Cerebellar cortex (tissue), 1 donor: ENCODE data around the gene DHRS11.

Experiments
- DNase-seq: peaks from one replicate; pipeline ENCODE4 v3.0.0-alpha.2; 2015; ENCODE audit warnings: low spot score

DHRS11 gene

DNA sequence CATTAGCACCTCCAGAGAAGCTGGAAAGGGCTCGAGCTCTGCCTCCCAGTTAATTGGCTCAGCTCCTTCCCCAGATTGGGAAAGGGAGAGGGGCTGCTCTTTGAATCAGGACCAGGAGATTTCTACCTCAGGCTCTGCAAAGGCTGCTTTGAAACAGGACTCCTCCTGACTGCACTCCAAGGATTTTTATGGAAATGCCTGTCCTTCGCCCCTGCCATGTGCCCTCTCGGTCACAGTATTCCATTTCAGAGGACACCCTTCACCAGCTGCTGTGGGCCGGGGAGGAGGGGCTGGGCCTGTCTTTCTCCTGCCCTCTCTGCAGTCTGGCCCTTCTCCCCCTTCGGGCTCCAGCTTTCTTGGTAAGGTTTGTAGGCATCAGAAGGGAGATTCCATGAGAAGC lies 23.3 kb downstream of the DHRS11 start:
- no peak for DNase-seq

DNA sequence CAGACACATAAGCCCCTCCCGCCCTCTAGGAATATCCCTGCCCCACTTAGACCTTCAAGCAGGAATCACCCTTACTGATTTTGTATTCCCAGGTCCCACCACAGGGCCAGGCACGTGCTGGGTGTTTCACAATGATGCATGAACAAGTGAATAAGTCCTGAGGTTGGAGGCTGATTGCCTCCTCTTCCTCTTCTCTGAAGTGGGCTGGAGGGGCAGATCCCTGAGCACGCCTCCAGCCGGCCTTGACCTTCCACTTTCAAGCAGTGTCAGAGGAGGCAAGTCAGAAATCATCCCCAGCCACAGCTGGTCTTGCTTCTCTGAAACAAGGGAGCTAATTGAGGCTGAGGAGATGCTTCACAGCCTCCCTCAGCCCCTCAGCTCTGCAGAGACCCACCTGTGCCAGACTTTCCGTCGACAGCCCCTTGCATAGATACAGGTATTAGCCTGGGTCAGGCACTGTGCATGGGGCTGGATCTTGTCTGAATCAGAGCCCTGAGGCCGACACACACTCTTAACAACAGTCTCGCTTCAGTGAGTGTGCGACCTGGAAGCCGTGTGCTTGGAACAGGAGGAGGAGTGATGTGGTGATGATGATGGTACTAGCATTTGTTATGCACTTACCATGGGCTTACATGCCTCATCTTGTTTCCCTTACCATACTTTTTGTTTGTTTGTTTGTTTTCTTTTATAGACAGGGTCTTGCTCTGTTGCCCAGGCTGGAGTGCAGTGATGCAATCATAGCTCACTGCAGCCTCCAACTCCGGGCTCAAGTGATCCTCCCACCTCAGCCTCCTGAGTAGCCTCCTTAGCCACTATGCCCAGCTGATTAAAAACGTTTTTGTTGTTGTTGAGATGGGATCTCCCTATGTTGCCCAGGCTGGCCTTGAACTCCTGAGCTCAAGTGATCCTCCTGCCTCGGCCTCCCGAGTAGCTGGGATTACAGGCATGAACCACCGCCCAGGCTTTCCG lies 24.7 kb downstream of the DHRS11 start:
- no peak for DNase-seq

DNA sequence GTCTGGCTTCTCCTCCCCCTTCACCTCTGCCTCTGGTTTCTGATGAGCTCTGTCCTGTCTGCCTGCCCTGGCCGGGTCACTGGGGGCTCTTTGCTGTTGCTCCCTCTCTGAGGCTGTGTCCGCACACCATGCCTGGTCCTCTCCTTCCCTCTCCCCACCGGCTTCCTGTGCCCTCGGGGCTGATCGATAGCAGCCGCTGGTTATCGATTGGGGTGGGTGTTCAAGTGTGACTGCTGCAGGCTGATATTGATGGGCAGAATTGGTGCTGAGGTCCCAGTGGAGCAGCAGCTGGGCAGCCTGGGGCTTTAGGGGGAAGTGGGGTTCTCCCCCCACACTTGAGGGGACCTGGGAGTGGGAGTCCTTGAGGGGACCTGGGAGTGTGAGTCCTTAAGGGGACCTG lies 26.1 kb downstream of the DHRS11 start:
- DNase-seq = no peak

DNA sequence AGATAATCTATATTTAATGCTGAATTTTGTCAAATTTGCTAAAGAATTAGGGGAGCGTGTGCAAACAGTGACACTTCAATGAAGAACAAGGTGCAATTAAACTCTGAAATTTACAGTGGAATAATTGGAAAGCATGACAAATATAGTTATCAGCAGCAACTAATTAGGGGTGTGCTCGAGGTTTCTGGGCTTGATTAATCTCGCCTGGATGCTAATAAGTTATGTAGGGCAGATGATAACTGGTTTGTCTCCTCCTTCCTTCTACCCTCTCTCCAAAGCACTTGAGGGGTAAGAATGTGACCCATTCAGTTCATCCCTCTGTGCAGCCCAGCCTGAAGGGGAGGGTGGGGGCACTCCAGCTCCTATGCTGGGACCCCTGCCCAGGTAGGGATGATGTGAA lies 31.6 kb downstream of the DHRS11 start:
- no peak for DNase-seq

DNA sequence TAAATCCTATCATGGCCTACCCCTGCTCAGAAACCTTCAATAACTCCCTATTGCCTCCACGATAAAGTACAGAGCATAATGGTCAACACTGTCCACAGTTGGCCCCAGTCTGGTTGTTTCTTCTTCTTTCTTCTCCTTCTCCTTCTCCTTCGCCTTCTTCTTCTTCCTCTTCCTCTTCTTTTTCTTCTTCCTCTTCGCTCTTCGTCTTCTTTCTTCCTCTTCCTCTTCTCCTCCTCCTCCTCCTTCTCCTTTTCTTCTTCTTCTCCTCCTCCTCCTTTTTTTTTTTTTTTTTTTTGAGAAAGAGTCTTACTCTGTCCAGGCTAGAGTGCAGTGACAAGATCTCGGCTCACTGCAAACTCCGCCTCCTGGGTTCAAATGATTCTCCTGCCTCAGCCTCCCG lies 33.5 kb downstream of the DHRS11 start:
- DNase-seq = no peak

DNA sequence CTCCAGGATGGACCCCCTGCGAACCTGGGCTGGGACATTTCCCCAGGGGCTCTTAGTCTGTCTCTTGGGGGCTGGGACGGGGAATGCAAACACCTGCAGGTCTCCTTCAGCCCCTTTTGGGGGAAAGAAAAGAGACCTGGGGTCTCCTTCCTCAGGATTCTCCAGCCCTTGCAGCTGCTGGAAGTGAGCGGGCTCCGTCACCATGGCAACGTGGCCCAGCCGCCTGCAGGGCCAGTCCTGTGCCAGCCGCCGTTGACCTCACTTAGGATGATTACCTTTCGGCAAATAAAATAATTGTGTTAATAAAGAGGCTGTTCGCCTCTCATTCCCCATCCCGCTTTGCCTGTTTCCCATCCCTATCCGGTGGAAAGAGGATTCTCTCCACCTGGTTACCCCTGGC lies 35.4 kb downstream of the DHRS11 start:
- DNase-seq = no peak

DNA sequence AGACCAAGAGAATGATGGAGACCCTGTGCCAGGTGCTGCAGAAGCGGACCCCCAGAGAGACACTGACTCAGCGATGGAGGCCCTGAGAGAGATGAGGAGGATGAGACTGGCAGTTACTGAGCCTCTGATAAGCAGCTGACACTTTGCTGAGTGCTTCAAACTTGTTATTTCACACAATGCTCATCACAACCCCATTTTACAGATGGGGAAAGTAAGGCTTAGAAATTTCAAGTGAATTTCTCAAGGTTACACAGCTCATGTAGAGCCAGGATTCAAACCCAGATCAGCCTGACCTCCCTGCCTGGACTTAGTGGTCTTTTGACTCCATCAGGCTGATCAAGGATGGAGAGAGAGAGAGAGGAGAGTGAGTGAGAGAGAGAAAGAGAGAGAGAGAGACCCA lies 36.9 kb downstream of the DHRS11 start:
- no peak for DNase-seq

DNA sequence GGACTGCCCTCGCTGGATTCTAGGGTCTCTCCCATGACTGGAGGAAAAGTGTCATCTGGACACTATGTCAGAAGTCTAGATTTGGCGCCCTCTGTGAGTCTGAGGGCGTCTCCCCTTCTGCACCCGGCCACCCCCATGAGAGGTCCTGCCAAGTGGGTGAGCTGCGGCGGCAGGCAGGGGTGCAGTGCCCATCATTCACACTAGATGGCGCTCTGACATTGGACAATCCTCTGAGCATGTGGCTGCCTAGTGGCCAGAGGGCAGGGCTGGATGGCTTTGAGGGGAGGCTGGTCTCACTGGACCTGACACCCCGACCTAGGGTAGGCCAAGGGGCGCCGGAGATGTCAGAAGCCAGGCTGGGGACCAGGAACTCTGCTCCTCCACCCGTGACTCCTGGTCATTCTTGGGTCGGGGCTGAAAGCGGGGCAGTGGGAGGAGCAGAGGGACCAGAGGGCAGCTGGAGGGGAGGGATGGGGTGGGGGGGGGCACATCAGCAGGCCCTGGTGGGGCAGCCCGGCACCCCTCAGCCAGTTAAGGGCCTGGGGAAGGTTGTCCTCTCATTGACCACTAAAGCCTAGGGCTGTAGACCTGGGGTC lies 37.7 kb downstream of the DHRS11 start:
- peak; percentile 81 for DNase-seq

DNA sequence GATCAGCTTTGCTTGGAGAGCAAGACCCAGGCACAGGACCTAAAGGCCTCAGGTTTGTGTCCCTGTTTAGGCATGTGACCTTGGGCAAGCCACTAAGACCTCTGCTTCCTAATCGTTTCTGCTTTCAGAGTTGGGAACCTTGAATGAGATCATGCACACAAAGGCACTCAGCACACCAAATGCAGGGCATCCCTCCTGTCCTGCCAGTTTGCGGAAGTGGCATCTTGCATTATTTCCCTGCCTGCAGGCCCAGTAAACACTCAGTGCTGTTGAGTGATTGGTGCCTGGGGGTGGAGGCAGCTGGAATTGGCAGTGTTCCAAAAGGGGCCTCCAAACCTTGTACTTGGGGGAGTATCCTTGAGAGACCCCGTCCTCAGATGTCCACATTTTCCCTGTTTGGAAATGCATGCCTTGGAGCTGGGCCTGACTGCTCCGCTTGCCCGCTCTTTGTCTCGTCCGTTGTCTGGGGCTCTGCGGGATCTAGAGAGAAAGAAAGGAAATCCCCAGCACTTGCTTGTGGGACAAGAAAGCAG lies 38.4 kb downstream of the DHRS11 start:
- DNase-seq = no peak

DNA sequence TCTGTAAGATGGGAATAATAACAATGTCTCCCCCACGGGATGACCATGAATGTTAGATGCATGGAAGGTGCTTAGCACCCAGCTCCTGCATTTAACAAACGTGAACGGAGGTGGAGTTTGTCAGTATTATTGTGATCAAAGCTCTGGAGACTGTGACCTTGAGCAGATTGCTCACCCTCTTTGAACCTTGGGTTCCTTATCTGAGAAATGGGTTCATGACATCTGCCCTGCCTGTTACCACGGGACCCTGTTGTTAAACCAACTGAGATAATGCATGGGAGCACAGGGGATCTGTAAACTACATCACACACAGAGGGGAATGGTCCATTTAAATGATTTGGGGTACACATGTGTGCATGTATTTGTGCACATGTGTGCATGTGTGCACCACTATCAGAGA lies 39.3 kb downstream of the DHRS11 start:
- DNase-seq = no peak

DNA sequence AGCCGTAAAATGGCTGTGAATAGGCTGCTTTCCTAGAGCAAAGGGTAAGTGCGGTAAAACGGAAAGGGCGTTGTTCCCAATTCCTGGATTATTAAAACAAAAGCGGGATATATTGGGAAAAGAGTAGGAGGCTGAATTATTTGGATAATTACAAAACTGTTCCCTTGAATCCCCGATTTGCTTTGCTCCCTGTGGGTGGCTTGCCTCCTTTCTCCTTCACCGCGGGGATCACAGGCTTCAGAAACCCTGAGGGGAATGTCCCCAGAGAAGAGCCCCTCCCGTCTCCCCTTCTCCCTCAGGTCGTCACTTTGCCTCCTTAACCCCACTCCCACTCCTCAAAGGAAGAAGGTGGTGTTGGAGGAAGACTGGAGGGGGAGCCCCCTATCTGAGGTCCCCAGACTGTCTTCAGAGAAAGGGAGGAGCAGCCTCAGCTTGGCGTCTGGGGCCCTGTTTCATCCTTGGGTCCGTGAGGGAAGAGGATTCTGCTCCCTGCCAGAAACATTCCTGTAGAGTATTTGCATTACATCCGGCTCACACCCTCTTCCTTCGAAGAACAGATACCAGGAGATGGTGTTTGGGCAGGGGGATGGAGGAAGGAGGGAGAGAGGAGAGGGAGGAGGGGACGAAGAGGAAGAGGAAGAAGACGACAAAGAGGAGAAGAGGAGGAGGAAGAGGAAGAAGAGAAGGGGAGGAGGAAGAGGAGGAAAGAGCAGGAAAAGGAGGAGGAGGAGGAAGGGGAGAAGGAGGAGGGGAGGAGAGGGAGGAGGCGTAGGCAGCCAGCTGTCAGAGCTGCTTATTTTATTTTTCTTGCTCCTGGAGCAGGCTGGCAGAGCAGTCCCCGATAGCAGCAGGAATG lies 41.5 kb downstream of the DHRS11 start:
- DNase-seq = no peak

DNA sequence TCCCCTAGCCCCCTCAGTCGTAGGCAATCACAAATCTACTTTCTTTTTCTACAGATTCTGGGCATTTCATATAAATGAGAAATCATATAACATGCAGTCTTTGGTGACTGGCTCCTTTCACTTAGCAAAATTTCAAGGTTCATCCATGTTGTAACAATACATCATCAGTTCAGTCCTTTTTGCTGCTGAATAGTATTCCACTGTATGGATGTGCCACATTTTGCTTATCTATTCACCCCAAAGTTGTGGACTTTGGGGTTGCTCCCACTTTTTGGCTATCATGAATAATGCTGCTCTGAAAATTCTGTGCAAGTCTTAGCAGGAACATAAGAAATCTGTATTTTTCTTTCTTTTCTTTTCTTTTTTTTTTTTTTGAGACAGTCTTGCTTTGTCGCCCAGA lies 48.7 kb downstream of the DHRS11 start:
- no peak for DNase-seq

DNA sequence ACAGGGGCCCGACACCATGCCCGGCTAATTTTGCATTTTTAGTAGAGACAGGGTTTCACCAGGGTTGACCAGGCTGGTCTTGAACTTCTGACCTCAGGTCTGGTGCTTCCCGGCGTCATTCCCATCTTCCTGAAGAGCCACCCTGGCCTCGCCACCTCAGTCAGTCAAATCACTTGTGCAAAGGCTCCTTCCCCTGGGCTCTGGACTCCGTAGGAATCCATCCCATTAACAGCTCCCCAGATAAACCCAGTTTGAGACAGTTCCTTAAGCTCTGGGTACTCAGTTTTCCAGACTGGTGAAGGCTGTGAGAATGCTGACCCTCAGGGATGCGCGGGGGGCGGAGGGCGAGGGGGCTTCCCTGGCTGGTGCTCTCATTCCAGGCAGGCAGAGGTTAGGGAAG lies 49.2 kb downstream of the DHRS11 start:
- DNase-seq = no peak

DNA sequence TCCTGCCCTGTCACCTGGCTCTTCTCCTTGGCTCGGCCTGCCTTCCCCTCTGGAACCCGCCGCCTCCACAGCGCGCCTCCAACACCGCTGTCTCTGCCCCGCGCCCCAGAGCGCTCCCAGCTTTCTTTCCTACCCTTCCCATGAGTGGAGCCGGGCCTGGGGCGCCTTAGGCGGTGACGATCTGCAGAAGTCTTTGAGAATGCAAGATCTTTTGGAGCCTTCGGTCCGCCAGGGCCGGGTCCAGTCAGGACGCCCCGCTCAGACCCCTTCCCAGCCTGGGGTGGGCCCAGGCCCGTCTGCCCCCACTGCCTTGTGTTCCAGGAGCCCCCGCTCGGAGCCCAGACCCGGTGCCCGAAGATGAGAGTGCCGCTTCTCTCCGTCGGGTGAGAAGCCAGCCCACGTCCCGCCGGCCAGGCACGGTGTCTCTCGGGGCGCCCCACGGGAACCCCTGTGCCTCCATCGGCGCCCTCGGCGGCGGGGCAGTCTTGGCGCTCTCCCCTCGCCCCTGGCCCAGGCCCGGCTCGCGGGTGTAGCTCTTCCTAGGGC lies 49.7 kb downstream of the DHRS11 start:
- DNase-seq = no peak

DNA sequence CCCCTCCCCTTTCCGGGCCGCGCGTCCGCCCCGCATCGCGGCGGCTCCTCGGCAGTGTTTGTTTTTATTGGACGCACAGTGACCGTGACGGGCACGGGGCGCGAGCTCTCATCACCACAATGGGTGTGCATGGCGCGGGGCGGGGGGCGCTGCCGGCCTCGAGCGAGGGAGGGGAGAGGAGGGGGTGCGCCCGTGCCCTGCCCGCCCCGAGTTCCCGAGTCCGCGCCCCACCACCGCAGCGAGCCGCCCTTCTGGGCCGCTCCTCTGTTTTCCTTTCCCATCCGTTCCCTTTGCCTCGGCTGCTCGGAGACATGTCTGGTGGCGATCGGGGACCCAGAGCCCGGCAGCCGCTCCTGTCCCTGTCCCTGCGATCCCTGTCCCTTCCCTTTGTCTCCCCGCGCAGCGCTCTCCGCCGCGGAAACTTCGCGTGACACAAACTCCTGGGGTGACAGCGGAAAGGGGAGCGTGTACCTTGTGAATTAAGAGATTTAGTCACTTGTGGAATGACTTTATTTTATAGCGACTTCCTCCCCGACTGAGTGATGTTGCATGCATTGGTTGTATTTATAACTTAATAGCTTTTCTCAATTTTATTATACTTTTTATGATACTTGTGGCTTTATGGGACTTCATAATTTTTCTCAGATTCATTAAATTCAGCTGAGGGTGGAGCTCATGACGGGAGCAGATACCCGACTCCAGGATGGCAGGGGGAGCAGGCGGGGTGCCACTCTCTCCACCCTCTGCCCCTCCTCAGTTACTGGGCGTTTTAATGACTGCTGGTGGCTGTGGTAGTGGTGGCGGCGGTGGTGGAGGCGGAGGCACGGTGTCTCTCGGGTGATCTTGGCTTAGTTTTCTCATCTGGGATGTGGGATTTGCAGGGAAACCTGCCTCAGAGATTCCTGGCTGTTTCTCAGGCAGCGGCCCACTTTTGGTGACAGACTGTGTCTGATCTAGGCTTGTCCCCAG lies 50.5 kb downstream of the DHRS11 start:
- no peak for DNase-seq

DNA sequence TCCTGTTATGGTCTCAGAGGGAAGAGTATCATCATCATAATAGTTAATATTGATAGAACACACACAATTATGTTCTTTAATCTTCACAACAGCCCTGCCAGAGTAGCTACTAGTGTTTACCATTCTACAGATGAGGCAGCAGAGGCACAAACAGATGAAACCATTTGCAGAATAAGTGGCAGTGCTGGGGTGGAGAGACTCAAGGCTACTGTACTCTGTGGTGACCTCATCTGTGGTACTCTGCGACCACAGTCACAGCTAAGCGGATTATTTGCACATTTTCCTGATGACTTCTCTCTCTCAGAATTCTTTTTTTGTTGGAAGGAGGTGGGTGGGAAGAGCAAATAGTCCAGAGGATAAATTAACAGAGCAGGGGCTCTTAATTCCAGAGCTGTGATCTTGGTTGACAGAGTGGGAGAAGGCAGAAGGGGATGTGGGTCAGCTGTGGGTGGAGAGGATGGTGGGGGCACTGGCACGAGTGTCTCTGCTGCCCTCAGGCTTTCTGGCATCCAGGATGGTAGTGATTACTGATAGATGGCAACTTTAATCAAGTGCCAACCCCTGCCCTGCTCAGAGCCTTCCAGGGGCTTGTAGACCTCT lies 51.5 kb downstream of the DHRS11 start:
- DNase-seq = no peak

DNA sequence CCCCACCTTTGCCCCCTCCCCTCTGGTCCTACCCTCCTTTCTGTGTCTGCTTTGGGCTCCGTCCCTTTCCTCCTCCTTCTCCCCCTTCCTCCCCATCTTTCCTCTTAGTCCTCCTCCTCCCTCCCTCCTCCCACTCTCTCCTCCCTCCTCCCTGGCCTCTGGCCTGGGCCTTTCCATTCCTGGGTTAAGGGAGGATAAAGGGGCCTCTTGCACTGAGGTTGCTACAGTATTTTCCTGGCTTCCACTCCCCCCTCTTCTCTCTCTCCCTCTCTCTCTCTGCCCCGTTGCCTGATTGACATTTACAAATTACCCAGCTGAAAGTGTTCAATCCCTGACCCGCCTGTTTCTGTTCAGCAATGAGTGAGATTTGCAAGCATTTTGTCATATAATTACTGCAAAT lies 53.7 kb downstream of the DHRS11 start:
- DNase-seq = no peak

DNA sequence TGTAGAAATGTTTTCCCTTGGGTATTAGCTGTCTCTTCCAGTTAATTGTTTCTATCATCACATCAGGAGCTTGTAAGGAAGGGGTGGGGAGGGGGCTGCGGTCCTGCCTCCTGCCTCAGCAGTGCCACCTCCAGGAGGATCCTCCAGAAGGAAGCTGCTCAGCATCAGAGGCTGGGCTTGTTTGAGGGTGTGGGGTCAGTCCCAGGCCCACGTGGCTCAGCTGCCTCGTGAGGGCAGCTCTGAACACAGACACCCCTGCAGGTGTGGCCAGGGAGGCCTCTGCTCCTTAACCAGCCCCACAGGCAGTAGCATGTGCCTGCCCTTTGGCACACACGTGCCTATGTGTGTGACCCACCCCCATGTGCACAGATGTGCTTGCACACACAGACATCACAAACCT lies 56.0 kb downstream of the DHRS11 start:
- DNase-seq = no peak

DNA sequence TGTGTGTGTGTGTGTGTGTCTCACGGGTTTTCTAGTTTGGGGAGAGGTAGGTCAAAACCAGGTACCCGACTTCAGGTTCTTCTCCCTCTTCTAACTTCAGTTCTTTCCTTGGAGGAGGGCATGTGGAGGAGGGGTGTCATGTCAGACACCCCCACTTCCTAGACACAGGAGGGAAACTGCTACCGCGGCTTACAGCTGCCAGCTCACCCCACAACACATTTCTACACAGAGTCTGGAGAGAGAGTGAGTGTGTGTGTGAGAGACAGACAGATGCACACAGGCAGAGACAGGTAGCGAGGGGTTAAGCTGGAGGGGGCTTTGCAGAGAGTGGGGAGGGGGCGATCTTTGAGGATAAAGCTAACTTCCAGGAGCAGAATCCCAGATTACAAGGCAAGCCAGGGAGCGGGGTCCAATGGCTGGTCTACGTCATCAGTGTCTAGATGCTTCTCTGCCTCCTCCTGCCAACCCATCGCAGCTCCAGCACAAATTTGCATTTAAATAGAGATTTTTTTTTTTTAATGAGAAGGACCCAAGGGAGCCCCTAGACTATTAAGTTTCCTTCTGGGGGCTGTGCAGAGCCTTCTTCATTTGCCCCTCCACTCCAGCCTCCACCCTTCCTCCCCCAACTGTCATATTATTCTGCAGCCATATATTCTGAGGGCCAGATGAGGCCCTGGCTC lies 58.6 kb downstream of the DHRS11 start:
- no peak for DNase-seq
